Hematopoietic multipotent progenitor cell treated with erythropoietin and hydrocortisone succinate and interleukin-3 and kit ligand, for 4 days (in vitro differentiated cells): ENCODE measurements around the gene ERCC1.

Experiments used
- DNase-seq: peaks from one replicate; pipeline ENCODE4 v3.0.0-alpha.2; 2015

The ERCC1 gene

DNA sequence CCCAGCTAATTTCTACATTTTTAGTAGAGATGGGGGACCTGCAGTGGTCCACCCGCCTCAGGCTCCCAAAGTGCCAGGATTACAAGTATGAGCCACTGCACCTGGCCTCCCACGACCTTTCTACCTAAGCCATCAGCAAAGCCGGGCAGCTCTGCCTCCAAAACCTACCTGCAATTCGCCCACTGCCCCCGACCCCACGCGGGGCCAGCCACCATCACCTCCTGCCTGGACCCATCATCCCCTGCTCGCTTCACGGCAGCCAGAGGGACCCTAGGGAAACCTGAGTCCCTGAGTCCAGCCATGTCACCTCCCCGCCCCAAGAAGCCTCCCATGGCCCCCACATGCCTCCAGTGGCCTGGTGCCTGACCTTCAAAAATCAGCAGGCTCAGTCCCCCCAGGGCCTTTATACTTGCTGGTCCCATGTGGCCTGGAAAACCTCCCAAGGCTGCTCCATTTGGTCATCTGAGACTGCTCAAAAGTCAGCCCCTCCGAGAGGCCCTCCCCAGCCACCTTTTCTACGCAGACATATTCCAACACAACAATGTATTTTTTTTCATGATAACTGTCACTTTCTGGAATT is 65.4 kb downstream of the ERCC1 start:
- no peak for DNase-seq

- DNase-seq = no peak
These were observed 66.3 kb downstream of the ERCC1 start for GRCh38 chr19:45357445-45357783.
